ENCODE measurements around the gene HOXC5. TPM values are rescaled to one million over a fixed set of nuclear protein-coding genes. Genes with fewer than 3 reads are reported as not detected.

HOXC5 gene
- total and polyA plus RNA-seq, 2 donors (not counting 1 experiment from before 2014, with no cell fraction given): not detected

GRCh38 chr12:54028314-54029201 is 4.3 kb upstream of the HOXC5 start, which contains the start of gene HOXC6:
Gene HOXC6 (plus strand): TSS chr12:54028440. CDS start chr12:54028522, 82 bp downstream.
- ChIA-PET POLR2A (interaction anchor here (0.7 kb wide), 1 partner anchor 11 kb away, joined by 7 read pairs; no protein-coding TSS in a partner anchor), CTCF (interaction anchor here (0.6 to 1.7 kb wide), 5 partner anchors 12 to 179 kb away, joined by 3 to 7 read pairs (median 3); partner anchors contain the start of gene HOXC4)
- Histone ChIP-seq H3K4me3 (ENCODE audit: control extremely low read depth in 1 of 5, extremely low read depth in 1 of 5, insufficient read depth in 1 of 5, low read depth in 2 of 5, low read length in 4 of 5) (no peak within 1 kb of the TSS), H3K9me3 (ENCODE audit: control extremely low read depth in 1 of 3, control insufficient read depth in 2 of 3, insufficient read depth in 1 of 3, low read length in 2 of 3) (peaks cover 0 to 43% (median 6%) of the 10 kb centered on the region in 3 donors), H3K27ac (ENCODE audit: low read length in 2 of 2) (no peak within 1 kb of the TSS), H3K4me2 (replicated peaks; ENCODE audit: low read depth, low read length, poor library complexity, severe bottlenecking) (no peak within 1 kb of the TSS), H3K36me3 (replicated peaks in 1 of 2; ENCODE audit: control extremely low read depth in 1 of 2, control insufficient read depth in 1 of 2, extremely low read depth in 1 of 2, insufficient read depth in 2 of 2, low read length in 1 of 2) (no peaks in the 10 kb centered on the region), H2AFZ (ENCODE audit: insufficient read depth, low read depth, low read length, poor library complexity, severe bottlenecking) (no peak within 1 kb of the TSS), H3K79me2 (ENCODE audit: control insufficient read depth, insufficient read depth, low read length) (no peaks in the 10 kb centered on the region), H4K20me1 (ENCODE audit: control insufficient read depth, insufficient read depth, low read length, poor library complexity, severe bottlenecking) (no peaks in the 10 kb centered on the region), H3K4me1 (ENCODE audit: control insufficient read depth in 2 of 2, insufficient read depth in 2 of 2, low read length in 2 of 2) (peaks cover 14 to 43% of the 10 kb centered on the region in 2 donors), H3K9ac (ENCODE audit: low read length) (no peak within 1 kb of the TSS), H3K27me3 (replicated peaks in 1 of 4; ENCODE audit: control extremely low read depth in 1 of 4, control insufficient read depth in 3 of 4, insufficient read depth in 4 of 4, low read length in 3 of 4) (peaks cover 0 to 95% (median 78%) of the 10 kb centered on the region in 4 experiments)
- Mint-ChIP-seq H3K4me3 (no peak within 1 kb of the TSS), H3K9me3 (ENCODE audit: insufficient read depth) (no peaks in the 10 kb centered on the region), H3K27ac (no peak within 1 kb of the TSS), H3K4me1 (peaks cover 24% of the 10 kb centered on the region), H3K27me3 (peaks cover 72% of the 10 kb centered on the region)
- intact Hi-C loops (cut with micrococcal nuclease): no loop called here
- DNase-seq (peak; percentile 35), ATAC-seq (ENCODE audit: low read depth) (no peak)
- WGBS (ENCODE audit: insufficient coverage): 12% methylated on average over 27 of the region's 36 CpGs
- TF ChIP-seq EZH2 (IDR thresholded peaks at IDR 0.05; ENCODE audit: borderline replicate concordance, insufficient read depth, low read depth, low read length, poor library complexity, severe bottlenecking): peak; percentile 36
- TF ChIP-seq CTCF (IDR thresholded peaks at IDR 0.05): no peak
